MM.1S (cell line): Measurements from ENCODE around the gene KLRC2.

Experiments
- DNase-seq: peaks from one replicate; pipeline ENCODE4 v3.0.0-alpha.2; 2015
- H2AFZ ChIP-seq: fragments of 300-600 bp; sonication (generic); 2 replicates; pipeline ENCODE4 v1.6.0; 2016; ENCODE audit warnings: antibody characterized with exemption, low read length
- H3F3A ChIP-seq: fragments of 300-600 bp; sonication (generic); 2 replicates; pipeline ENCODE4 v1.6.1; 2016; ENCODE audit warnings: mild to moderate bottlenecking, antibody characterized with exemption, low read length, moderate library complexity, mixed read lengths; ENCODE audit not compliant: insufficient read depth
- H3K27ac ChIP-seq: fragments of 300-600 bp; sonication (generic); 2 replicates; pipeline ENCODE4 v1.5.1; 2016; ENCODE audit warnings: mild to moderate bottlenecking, low read length
- H3K27me3 ChIP-seq: fragments of 300-600 bp; sonication (generic); replicated peaks from 2 replicates; pipeline ENCODE4 v1.6.0; 2016; ENCODE audit warnings: low read length; ENCODE audit not compliant: insufficient read depth
- H3K36me3 ChIP-seq: fragments of 300-600 bp; sonication (generic); replicated peaks from 2 replicates; pipeline ENCODE4 v1.6.1; 2016; ENCODE audit warnings: mild to moderate bottlenecking, low read length, mixed read lengths; ENCODE audit not compliant: insufficient read depth
- H3K4me1 ChIP-seq: fragments of 300-600 bp; sonication (generic); 2 replicates; pipeline ENCODE4 v1.6.1; 2016; ENCODE audit warnings: low read length, mixed read lengths
- H3K4me2 ChIP-seq: fragments of 300-600 bp; sonication (generic); 2 replicates; pipeline ENCODE4 v1.6.0; 2016; ENCODE audit warnings: low read depth, low read length
- H3K4me3 ChIP-seq: fragments of 300-600 bp; sonication (generic); 2 replicates; pipeline ENCODE4 v1.5.1; 2016; ENCODE audit warnings: low read length, mixed read lengths
- H3K79me2 ChIP-seq: fragments of 300-600 bp; sonication (generic); 2 replicates; pipeline ENCODE4 v1.6.1; 2016; ENCODE audit warnings: mixed run types, low read length, mixed read lengths
- H3K9ac ChIP-seq: fragments of 300-600 bp; sonication (generic); 2 replicates; pipeline ENCODE4 v1.6.1; 2016; ENCODE audit warnings: low read length, mixed read lengths
- H3K9me2 ChIP-seq: fragments of 300-600 bp; sonication (generic); replicated peaks from 2 replicates; pipeline ENCODE4 v1.6.1; 2016; ENCODE audit warnings: mild to moderate bottlenecking, low read length, mixed read lengths; ENCODE audit not compliant: insufficient read depth
- H3K9me3 ChIP-seq: fragments of 300-600 bp; sonication (generic); replicated peaks from 2 replicates; pipeline ENCODE4 v1.6.1; 2016; ENCODE audit warnings: mild to moderate bottlenecking, low read length, mixed read lengths; ENCODE audit not compliant: insufficient read depth
- H4K20me1 ChIP-seq: fragments of 300-600 bp; sonication (generic); 2 replicates; pipeline ENCODE4 v1.6.1; 2016; ENCODE audit warnings: mild to moderate bottlenecking, low read length, moderate library complexity, mixed read lengths; ENCODE audit not compliant: insufficient read depth
- EZH2 ChIP-seq: fragments of 300-600 bp; sonication (generic); optimal IDR thresholded peaks from 2 replicates; pipeline ENCODE3; 2017; ENCODE audit warnings: low read depth, mild to moderate bottlenecking, antibody characterized with exemption, low read length, mixed read lengths
- EZH2phosphoT487 ChIP-seq: fragments of 300-600 bp; sonication (generic); IDR thresholded peaks from 2 replicates; pipeline ENCODE4 v1.6.1; 2018; ENCODE audit warnings: antibody characterized with exemption, low read length
- TF ChIP-seq, protein P1 (sequence below): fragments of 300-600 bp; sonication (generic); IDR thresholded peaks from 2 replicates; pipeline ENCODE4 v1.5.1; 2016; ENCODE audit warnings: antibody characterized with exemption, low read length, mixed read lengths

Gene KLRC2

DNA sequence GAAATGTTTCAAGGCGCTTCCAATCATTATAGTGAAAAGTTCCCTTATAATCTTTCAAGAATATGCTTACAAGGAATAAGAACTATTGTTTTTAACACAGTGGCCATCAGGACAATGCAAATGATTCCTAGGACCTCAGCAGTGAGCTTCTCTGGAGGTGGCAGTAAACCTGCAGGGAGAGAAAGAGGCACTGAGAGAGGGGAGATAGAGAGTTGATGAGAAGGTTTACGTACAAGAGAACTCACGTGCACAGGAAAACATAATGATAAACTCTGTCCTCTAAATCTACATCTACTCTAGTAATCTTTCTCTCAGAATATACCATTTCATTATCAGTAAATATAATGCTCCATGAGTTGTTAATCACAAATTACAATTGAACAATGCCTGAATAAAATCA lies 27.0 kb downstream of the KLRC2 start:
- no peak for DNase-seq

DNA sequence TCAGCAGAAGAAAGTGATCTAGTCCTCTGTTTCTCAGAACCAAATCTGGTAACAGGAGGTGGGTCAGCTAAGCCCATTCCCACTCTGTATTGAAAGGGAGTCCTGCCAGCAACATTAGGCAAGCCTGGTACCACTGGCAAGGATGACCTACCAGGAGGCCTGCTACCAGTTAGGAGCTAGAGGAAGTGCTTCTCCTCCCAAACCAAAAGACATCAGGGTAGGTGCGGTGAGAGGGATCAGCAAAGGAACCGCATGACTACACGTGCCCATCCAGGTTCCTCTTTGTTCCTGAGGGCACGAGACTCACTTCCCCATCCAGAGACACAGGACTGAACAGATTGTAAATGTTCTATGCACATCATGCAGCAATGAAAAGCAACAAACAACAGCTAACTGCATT lies 29.1 kb downstream of the KLRC2 start:
- H3K9me2 ChIP-seq, result no peaks in the 10 kb centered on the region
- H3F3A ChIP-seq, result no peaks in the 10 kb centered on the region
- no peak overlapping the region for H3K9ac ChIP-seq
- H3K36me3 ChIP-seq, result no peaks in the 10 kb centered on the region
- H3K4me1 ChIP-seq, result no peaks in the 10 kb centered on the region
- no peak overlapping the region for H3K4me3 ChIP-seq
- H4K20me1 ChIP-seq, result no peaks in the 10 kb centered on the region
- H2AFZ ChIP-seq, result no peak overlapping the region
- no peaks in the 10 kb centered on the region for H3K79me2 ChIP-seq
- no peak overlapping the region for H3K4me2 ChIP-seq
- H3K9me3 ChIP-seq, result no peaks in the 10 kb centered on the region
- TF ChIP-seq EZH2, result no peak
- no peak for TF ChIP-seq EZH2phosphoT487
- TF ChIP-seq, protein P1, sequence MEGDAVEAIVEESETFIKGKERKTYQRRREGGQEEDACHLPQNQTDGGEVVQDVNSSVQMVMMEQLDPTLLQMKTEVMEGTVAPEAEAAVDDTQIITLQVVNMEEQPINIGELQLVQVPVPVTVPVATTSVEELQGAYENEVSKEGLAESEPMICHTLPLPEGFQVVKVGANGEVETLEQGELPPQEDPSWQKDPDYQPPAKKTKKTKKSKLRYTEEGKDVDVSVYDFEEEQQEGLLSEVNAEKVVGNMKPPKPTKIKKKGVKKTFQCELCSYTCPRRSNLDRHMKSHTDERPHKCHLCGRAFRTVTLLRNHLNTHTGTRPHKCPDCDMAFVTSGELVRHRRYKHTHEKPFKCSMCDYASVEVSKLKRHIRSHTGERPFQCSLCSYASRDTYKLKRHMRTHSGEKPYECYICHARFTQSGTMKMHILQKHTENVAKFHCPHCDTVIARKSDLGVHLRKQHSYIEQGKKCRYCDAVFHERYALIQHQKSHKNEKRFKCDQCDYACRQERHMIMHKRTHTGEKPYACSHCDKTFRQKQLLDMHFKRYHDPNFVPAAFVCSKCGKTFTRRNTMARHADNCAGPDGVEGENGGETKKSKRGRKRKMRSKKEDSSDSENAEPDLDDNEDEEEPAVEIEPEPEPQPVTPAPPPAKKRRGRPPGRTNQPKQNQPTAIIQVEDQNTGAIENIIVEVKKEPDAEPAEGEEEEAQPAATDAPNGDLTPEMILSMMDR, result no peak
- H3K27ac ChIP-seq, result no peak overlapping the region
- H3K27me3 ChIP-seq, result no peaks in the 10 kb centered on the region
- no peak for DNase-seq

More for the DNA sequence above, 27.0 kb downstream of the KLRC2 start:
- Histone ChIP-seq H3K36me3 (no peaks in the 10 kb centered on the region), H3K4me1 (no peaks in the 10 kb centered on the region), H3K27me3 (no peaks in the 10 kb centered on the region), H3F3A (no peaks in the 10 kb centered on the region), H3K9ac (no peak overlapping the region), H3K79me2 (no peaks in the 10 kb centered on the region), H3K9me3 (no peaks in the 10 kb centered on the region), H3K4me2 (no peak overlapping the region), H3K4me3 (no peak overlapping the region), H2AFZ (no peak overlapping the region), H3K27ac (no peak overlapping the region), H3K9me2 (no peaks in the 10 kb centered on the region), H4K20me1 (no peaks in the 10 kb centered on the region)
- TF ChIP-seq, protein P1, result no peak
- TF ChIP-seq EZH2 (no peak), EZH2phosphoT487 (no peak)

DNA sequence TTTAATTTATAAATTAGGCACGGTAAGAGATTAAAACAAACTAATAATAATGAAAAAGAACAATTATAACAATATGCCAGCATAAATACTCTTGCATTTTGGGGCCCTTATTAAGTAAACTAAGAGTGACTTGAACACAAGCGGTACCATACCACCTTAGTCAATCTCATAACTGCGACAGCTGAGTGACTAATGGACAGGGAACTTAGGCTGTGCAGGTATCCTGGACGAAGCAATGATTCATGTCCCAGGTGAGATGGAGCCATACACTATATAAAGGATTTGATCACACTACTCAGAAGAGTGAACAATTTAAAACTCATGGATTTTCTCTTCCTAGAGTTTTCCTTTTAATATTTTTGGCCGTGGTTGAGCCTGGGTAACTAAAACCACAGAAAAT lies 30.5 kb downstream of the KLRC2 start:
- DNase-seq, result no peak
- Histone ChIP-seq H3K9ac (no peak overlapping the region), H3K4me3 (no peak overlapping the region), H3F3A (no peaks in the 10 kb centered on the region), H3K27me3 (no peaks in the 10 kb centered on the region), H3K36me3 (no peaks in the 10 kb centered on the region), H3K4me2 (no peak overlapping the region), H3K4me1 (no peaks in the 10 kb centered on the region), H3K79me2 (no peaks in the 10 kb centered on the region), H4K20me1 (no peaks in the 10 kb centered on the region), H3K9me2 (no peaks in the 10 kb centered on the region), H3K27ac (no peak overlapping the region), H3K9me3 (no peaks in the 10 kb centered on the region), H2AFZ (no peak overlapping the region)
- TF ChIP-seq EZH2phosphoT487 (no peak), EZH2 (no peak)
- TF ChIP-seq, protein P1, result no peak
